Mammary epithelial cell (primary cell): ENCODE measurements around the gene CEP72.
"Not testable (repeated sequence)": the region's sequence is repeated elsewhere in the genome, so short reads cannot be mapped to it uniquely, and the experiment has no call there.

Source experiments
- CTCF ChIP-seq, 2 donors: IDR thresholded peaks in 1 of 2; conservative IDR thresholded peaks in 1 of 2; 2 replicates each; pipeline ENCODE4 v1.5.1; 2011 to 2012; ENCODE audit warnings: inconsistent platforms in 2 of 2, low read length in 2 of 2, mild to moderate bottlenecking in 2 of 2, control low read depth in 1 of 2, low read depth in 1 of 2; ENCODE audit not compliant: insufficient read depth in 1 of 2; ENCODE audit errors: extremely low read depth in 1 of 2
- EZH2 ChIP-seq: IDR thresholded peaks from 2 replicates; pipeline ENCODE4 v1.6.1; 2012; ENCODE audit warnings: low read length, inconsistent platforms, borderline replicate concordance

- not testable (repeated sequence) for TF ChIP-seq CTCF (conservative IDR thresholded peaks at IDR 0.05 in 1 of 2, IDR thresholded peaks at IDR 0.05 in 1 of 2; ENCODE audit: extremely low read depth in 1 of 2, insufficient read depth in 1 of 2, low read depth in 1 of 2, low read length in 2 of 2); EZH2
Observed at GRCh38 chr5:696191-696590, 84.1 kb downstream of the CEP72 start.
